Tibial nerve (tissue), 4 donors: Measurements from ENCODE around the gene LDHAL6A. TPM values are rescaled to one million over a fixed set of nuclear protein-coding genes. Genes with fewer than 3 reads are reported as not detected.

Experiments
- DNase-seq, 2 donors: peaks; one replicate each; pipeline ENCODE4 v3.0.0-alpha.2; 2019; ENCODE audit warnings: low spot score in 2 of 2
- H3K27ac ChIP-seq, 4 donors: fragments of 200-600 bp; sonication (generic) in 3 of 4; one replicate each; pipeline ENCODE4 v1.5.1; 2017 to 2019; ENCODE audit warnings: mild to moderate bottlenecking in 1 of 4
- H3K27me3 ChIP-seq, 2 donors: fragments of 200-600 bp; sonication (generic) in 1 of 2; one replicate each; pipeline versions ENCODE4 v1.5.1 to v1.6.0; 2017 to 2019
- H3K36me3 ChIP-seq, 3 donors: fragments of 200-600 bp; sonication (generic); one replicate each; pipeline ENCODE4 v1.5.1; 2018 to 2019
- H3K4me1 ChIP-seq, 4 donors: fragments of 200-600 bp; sonication (generic) in 3 of 4; one replicate each; pipeline ENCODE4 v1.5.1; 2017 to 2019
- H3K4me3 ChIP-seq, 4 donors: fragments of 200-600 bp; sonication (generic) in 3 of 4; one replicate each; pipeline ENCODE4 v1.5.1; 2017 to 2019; ENCODE audit warnings: mild to moderate bottlenecking in 1 of 4, moderate library complexity in 1 of 4
- H3K9me3 ChIP-seq, 4 donors: fragments of 200-600 bp; sonication (generic) in 3 of 4; one replicate each; pipeline ENCODE4 v1.5.1; 2017 to 2019
- CTCF ChIP-seq, 5 experiments: fragments of 200-600 bp in 3 of 5; fragments of 450-650 bp in 2 of 5; sonication (generic) in 3 of 5; IDR thresholded peaks; one replicate each; pipeline ENCODE4 v1.5.1; 2016 to 2019; ENCODE audit warnings: antibody characterized with exemption in 5 of 5, mild to moderate bottlenecking in 3 of 5, moderate library complexity in 2 of 5
- EP300 ChIP-seq, 2 donors: sonication (generic); formaldehyde crosslinking; IDR thresholded peaks; one replicate each; pipeline ENCODE4 v1.6.1; 2017; ENCODE audit warnings: antibody characterized with exemption in 2 of 2, mild to moderate bottlenecking in 1 of 2
- POLR2A ChIP-seq, 2 donors: fragments of 450-650 bp; IDR thresholded peaks; one replicate each; pipeline ENCODE4 v1.6.1; 2017; ENCODE audit warnings: antibody characterized with exemption in 2 of 2, mild to moderate bottlenecking in 2 of 2, moderate library complexity in 2 of 2
- WGBS, 2 donors: methylation state at CpG; one replicate each; pipeline ENCODE4 v1.1.5; 2018; 5-methylcytosine and 5-hydroxymethylcytosine counted together
- total RNA-seq, 4 donors: library from RNA; depleted of rRNA; stranded (reverse); fragments of >200 nt; gene quantifications; one replicate each; pipeline ENCODE4 v1.1.0, GENCODE V29; 2016

LDHAL6A gene
- total RNA-seq, 4 donors from 2014 or later: not detected

GRCh38 chr11:18452927-18453326, 2.7 kb upstream of the LDHAL6A start:
- Histone ChIP-seq H3K27me3 (no peaks in the 10 kb centered on the region), H3K9me3 (no peaks in the 10 kb centered on the region), H3K36me3 (no peaks in the 10 kb centered on the region), H3K4me3 (no peak overlapping the region), H3K27ac (no peak overlapping the region), H3K4me1 (no peaks in the 10 kb centered on the region)
- TF ChIP-seq EP300 (IDR thresholded peaks at IDR 0.05): no peak
- TF ChIP-seq POLR2A (IDR thresholded peaks at IDR 0.05): no peak
- TF ChIP-seq CTCF (IDR thresholded peaks at IDR 0.05): no peak
- WGBS, 2 donors: 75 to 96% methylated on average over 2 of the region's 2 CpGs
- no peak for DNase-seq

- Histone ChIP-seq H3K27me3 (no peaks in the 10 kb centered on the region), H3K4me1 (no peaks in the 10 kb centered on the region), H3K9me3 (no peaks in the 10 kb centered on the region), H3K27ac (no peak overlapping the region), H3K36me3 (no peaks in the 10 kb centered on the region), H3K4me3 (no peak overlapping the region)
- TF ChIP-seq EP300 (IDR thresholded peaks at IDR 0.05): no peak
- TF ChIP-seq POLR2A (IDR thresholded peaks at IDR 0.05): no peak
- no peak for TF ChIP-seq CTCF (IDR thresholded peaks at IDR 0.05)
- WGBS, 2 donors: 48 to 50% methylated on average over 3 of the region's 3 CpGs
- no peak for DNase-seq
Measured at GRCh38 chr11:18457450-18457849, 1.8 kb downstream of the LDHAL6A start.

- 94 to 95% methylated on average over 4 of the region's 4 CpGs for WGBS, 2 donors
- no peak overlapping the region for H3K4me3 ChIP-seq
- H3K9me3 ChIP-seq: no peaks in the 10 kb centered on the region
- TF ChIP-seq EP300 (IDR thresholded peaks at IDR 0.05) (no peak), CTCF (IDR thresholded peaks at IDR 0.05) (no peak), POLR2A (IDR thresholded peaks at IDR 0.05) (no peak)
- DNase-seq: no peak
- H3K36me3 ChIP-seq: no peaks in the 10 kb centered on the region
- no peaks in the 10 kb centered on the region for H3K4me1 ChIP-seq
- H3K27ac ChIP-seq: no peak overlapping the region
- H3K27me3 ChIP-seq: no peaks in the 10 kb centered on the region
Measured at GRCh38 chr11:18459634-18460033, 4.0 kb downstream of the LDHAL6A start.

- Histone ChIP-seq H3K27me3 (no peaks in the 10 kb centered on the region), H3K36me3 (peaks cover 0 to 8% (median 0%) of the 10 kb centered on the region in 3 donors), H3K4me3 (no peak overlapping the region), H3K4me1 (no peaks in the 10 kb centered on the region), H3K9me3 (no peaks in the 10 kb centered on the region), H3K27ac (no peak overlapping the region)
- WGBS, 2 donors: 96 to 98% methylated on average over 6 of the region's 6 CpGs
- TF ChIP-seq CTCF (IDR thresholded peaks at IDR 0.05): no peak
- TF ChIP-seq POLR2A (IDR thresholded peaks at IDR 0.05): no peak
- no peak for TF ChIP-seq EP300 (IDR thresholded peaks at IDR 0.05)
- no peak for DNase-seq
Measured at GRCh38 chr11:18461909-18462308, 6.3 kb downstream of the LDHAL6A start.

- H3K27me3 ChIP-seq: no peaks in the 10 kb centered on the region
- TF ChIP-seq EP300 (IDR thresholded peaks at IDR 0.05) (no peak), POLR2A (IDR thresholded peaks at IDR 0.05) (no peak), CTCF (IDR thresholded peaks at IDR 0.05) (no peak)
- WGBS, 2 donors: 74 to 81% methylated on average over 1 of the region's 1 CpG
- H3K9me3 ChIP-seq: no peaks in the 10 kb centered on the region
- H3K4me1 ChIP-seq: no peaks in the 10 kb centered on the region
- H3K4me3 ChIP-seq: no peak overlapping the region
- DNase-seq: no peak
- H3K36me3 ChIP-seq: peaks cover 0 to 8% (median 0%) of the 10 kb centered on the region in 3 donors
- no peak overlapping the region for H3K27ac ChIP-seq
Measured at GRCh38 chr11:18463439-18463838, 7.8 kb downstream of the LDHAL6A start.
